Keratinocyte (primary cell): Measurements from ENCODE around the gene ADCK1.

ENCODE experiments used
- CTCF ChIP-seq, 3 experiments: IDR thresholded peaks in 1 of 3; conservative IDR thresholded peaks in 1 of 3; optimal IDR thresholded peaks in 1 of 3; 2 replicates in 2 of 3; 3 replicates in 1 of 3; pipeline versions ENCODE3 to v1.5.1; 2011; ENCODE audit warnings: low read length in 3 of 3, mild to moderate bottlenecking in 3 of 3, moderate library complexity in 2 of 3, control low read depth in 1 of 3, inconsistent platforms in 1 of 3; ENCODE audit not compliant: insufficient read depth in 2 of 3; ENCODE audit errors: extremely low read depth in 1 of 3
- EZH2 ChIP-seq: IDR thresholded peaks from one replicate; pipeline ENCODE4 v1.6.1; 2012; ENCODE audit warnings: inconsistent platforms, mild to moderate bottlenecking, low read length, moderate library complexity

GRCh38 chr14:77832297-77832696 is 32.4 kb downstream of the ADCK1 start:
- TF ChIP-seq CTCF (optimal IDR thresholded peaks at IDR 0.05 in 1 of 3, IDR thresholded peaks at IDR 0.05 in 1 of 3, conservative IDR thresholded peaks at IDR 0.05 in 1 of 3; ENCODE audit: extremely low read depth in 1 of 3, insufficient read depth in 2 of 3, low read length in 3 of 3) (no peak), EZH2 (no peak)
